Uterus (tissue), 2 donors: ENCODE data around the gene DDX47.

ENCODE experiments used
- POLR2A ChIP-seq, 2 donors: fragments of 450-650 bp; IDR thresholded peaks; one replicate each; pipeline ENCODE4 v1.6.1; 2016; ENCODE audit warnings: antibody characterized with exemption in 2 of 2, mild to moderate bottlenecking in 1 of 2, moderate library complexity in 1 of 2
- TF ChIP-seq, protein P1 (sequence below), 4 experiments: fragments of 200-600 bp in 2 of 4; fragments of 450-650 bp in 2 of 4; sonication (generic) in 2 of 4; IDR thresholded peaks; one replicate each; pipeline ENCODE4 v1.5.1; 2016 to 2019; ENCODE audit warnings: antibody characterized with exemption in 4 of 4, mild to moderate bottlenecking in 2 of 4, moderate library complexity in 1 of 4

DNA sequence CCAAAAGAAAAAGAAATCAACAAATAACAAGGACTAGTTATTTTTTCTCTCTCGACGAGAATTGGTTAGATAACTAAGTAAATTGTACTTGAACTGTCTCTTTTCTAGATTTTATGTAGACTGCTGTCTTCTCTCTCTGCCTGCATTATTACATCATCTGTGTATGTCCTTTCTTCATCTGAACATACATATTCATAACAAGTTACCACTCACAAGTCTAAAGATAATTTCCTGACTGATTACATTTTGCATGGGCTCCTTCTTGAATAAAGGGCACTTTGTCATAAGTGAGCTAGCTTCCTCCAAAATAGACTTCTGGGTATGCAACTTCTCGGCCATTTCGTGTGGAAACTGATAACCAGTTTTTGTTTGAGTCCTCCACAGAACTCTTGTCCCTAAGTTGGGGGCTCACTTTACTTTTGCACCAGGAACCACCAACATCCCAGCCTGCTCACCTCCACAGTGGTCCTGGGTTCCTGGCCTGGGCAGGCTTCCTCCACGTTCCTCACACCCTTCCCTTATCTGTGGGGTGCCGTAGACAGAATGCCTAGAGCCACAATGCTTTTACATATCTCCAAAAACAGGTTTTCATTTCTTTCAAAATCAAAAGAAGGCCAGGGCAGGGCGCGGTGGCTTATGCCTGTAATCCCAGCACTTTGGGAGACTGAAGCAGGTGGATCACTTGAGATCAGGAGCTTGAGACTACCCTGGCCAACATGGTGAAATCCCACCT is 6.2 kb upstream of the DDX47 start:
- TF ChIP-seq, protein P1, sequence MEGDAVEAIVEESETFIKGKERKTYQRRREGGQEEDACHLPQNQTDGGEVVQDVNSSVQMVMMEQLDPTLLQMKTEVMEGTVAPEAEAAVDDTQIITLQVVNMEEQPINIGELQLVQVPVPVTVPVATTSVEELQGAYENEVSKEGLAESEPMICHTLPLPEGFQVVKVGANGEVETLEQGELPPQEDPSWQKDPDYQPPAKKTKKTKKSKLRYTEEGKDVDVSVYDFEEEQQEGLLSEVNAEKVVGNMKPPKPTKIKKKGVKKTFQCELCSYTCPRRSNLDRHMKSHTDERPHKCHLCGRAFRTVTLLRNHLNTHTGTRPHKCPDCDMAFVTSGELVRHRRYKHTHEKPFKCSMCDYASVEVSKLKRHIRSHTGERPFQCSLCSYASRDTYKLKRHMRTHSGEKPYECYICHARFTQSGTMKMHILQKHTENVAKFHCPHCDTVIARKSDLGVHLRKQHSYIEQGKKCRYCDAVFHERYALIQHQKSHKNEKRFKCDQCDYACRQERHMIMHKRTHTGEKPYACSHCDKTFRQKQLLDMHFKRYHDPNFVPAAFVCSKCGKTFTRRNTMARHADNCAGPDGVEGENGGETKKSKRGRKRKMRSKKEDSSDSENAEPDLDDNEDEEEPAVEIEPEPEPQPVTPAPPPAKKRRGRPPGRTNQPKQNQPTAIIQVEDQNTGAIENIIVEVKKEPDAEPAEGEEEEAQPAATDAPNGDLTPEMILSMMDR (IDR thresholded peaks at IDR 0.05) = no peak
- no peak for TF ChIP-seq POLR2A (IDR thresholded peaks at IDR 0.05)
